GM21619 (cell line): Measurements from ENCODE around the gene ANXA4.
"Not testable (repeated sequence)": the region's sequence is repeated elsewhere in the genome, so short reads cannot be mapped to it uniquely, and the experiment has no call there.

Experiments used
- ATAC-seq: cut with Tn5 transposase; IDR thresholded peaks from one replicate; pipeline ENCODE4 v1.9.1; 2021; ENCODE audit not compliant: unreplicated experiment

Gene ANXA4

DNA sequence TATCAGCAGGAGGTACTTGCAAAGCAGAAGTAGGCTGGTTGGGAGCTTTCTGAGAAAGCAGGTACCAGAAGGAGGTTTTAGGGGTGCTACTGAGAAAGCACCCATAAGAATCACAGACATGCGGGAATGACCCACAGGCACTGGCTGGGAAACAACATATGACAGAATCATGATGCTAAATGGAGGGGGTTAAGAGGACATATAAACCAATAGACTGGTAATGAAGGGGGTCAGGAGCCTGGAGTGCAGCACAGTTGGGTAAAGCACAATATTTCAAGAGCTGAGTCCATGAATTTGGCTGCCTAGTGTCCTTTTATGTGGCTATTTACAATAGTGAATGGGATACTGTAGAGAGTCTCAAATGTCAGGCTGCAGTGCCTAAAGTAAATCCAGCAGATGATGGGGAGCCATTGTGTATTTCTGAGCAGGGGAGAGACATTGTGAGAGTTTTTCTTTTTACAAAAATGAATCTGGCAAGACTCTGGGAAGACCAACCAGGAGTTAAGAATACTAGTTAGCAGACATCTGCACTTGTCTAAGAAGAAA lies 59.9 kb downstream of the ANXA4 start:
- ATAC-seq, result no peak

DNA sequence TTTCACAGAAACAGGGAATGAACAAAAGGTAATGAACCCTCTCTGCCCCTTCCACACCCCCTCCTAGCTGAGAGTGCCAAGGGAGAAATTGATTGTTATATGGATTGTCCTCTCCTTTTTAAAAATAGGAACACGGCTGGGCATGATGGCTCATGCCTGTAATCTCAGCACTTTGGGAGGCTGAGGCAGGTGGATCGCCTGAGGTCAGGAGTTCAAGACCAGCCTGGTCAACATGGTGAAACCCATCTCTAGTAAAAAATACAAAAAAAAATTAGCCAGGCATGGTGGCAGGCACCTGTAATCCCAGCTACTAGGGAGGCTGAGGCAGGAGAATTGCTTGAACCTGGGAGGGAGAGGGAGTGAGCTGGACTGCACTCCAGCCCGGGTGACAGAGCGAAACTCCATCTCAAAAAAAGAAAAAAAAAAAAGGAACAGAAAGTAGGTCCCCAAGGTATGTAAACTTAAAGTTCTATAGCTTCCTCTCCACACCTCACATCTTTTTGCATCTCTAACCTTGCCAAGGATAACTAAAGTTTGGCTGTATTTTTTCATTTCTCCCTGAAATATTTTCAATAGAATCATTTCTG lies 60.9 kb downstream of the ANXA4 start:
- peak; percentile 62 for ATAC-seq

DNA sequence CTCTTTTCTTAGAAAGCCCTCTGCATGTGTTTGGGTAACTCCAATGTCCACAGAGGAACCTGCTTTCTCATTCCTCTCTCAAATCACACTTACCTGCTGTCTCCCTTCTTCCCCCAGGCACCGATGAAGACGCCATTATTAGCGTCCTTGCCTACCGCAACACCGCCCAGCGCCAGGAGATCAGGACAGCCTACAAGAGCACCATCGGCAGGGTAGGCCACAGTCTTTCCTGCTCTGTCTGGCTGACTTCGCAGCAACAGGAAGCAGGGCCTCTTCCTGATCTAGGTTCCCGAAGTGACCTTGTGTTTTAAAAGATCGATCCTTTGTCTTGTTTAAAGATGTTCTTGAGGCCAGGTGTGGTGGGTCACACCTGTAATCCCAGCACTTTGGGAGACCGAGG lies 62.5 kb downstream of the ANXA4 start:
- no peak for ATAC-seq

DNA sequence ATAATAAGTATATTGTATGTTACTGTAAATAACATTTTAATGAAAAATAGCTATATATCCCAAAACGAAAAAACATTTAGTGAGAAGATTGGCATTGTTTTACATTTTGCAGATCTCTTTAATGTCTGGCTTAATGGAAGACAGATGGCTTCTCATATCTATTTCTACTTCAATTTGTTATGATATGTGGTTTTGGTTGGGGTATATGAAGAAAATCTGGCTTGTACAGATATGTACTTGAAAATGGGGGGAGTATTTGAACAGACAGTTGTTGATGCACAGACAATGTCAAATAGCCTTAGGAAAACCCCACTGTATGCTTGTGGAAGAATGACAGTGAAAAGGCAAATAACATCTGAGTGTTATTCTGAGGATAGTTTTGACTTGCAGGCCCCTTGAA lies 64.0 kb downstream of the ANXA4 start:
- ATAC-seq, result no peak

DNA sequence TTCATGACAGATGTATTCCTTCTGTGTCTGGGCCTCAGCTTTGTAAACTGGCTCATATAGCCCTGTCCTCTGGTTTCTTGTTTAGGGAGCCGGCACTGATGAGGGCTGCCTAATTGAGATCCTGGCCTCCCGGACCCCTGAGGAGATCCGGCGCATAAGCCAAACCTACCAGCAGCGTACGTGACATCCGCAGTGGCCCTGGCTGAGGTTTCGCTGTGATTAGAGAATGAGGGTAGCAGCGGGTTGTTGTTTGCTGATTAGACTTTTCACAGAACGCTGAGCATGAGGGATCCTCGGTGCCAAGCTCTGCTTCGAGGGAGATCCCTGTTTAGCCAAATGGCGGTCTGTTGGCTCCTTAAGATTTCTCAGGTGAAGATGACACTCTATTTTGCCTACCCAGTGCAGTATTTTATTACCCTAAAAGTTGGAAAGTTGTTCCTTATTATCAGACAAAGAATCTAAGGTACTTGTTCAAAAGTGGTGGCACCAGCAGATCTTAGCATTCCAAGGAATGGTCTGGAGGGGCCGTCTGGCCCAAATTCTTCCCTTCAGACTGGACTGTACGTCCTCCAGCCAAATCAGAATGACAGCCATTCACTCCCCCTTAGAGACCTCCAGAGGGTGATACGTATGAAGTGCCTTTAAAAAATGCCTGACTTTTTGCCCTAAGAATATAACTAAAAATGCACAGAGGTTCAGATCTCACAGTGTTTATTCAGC lies 66.0 kb downstream of the ANXA4 start:
- ATAC-seq, result no peak

DNA sequence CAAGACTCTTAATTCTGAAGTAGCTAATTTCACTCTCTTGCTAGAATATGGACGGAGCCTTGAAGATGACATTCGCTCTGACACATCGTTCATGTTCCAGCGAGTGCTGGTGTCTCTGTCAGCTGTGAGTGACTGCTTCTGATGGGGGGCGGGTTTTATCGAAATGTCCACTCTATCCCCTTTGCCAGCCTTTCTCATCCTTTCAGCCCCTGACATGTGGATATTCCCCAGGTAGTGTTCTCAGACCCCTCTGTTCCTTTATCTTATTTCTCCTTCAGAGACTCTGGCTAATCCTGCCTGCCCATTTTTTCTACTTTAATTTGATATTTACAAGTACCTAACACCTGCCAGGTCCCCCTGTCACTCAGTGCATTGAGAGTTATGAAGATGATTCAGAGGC lies 68.6 kb downstream of the ANXA4 start:
- no peak for ATAC-seq

DNA sequence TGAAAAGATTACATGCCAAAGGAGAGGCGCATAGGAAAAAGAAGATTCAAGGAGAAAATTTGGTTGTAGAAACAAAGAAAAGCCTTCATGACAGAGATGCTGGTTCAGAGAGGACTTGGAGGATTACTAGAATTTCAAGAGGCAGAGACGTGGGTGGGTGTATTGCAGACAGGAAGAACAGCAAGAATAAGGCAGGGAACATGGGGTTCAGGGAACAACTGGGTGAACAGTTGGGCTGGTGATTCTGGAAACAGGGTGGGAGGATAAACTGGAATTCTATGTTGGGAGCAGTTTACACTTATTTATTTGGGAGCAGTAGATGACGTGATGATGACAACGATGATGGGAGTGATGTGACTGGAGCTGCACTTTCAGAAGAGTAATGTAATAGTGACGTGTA lies 69.1 kb downstream of the ANXA4 start:
- no peak for ATAC-seq

DNA sequence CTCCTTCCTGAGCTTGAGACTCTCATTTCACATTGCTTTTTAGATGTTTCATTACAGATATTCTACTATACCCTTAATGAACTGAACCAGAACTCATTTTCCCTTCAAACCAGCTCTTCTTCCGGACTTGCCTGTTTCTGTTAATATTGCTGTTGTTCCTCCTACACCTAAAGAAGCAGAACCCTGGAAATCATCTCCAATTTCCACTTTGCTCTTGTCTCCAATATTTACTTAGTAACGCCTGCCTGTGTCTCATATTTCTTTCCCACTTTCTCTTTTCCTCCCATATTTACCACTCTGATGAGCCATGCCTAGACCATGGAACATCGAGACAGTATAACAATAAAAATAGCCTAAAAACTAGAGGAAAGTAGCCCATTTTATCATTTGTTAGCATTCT lies 69.7 kb downstream of the ANXA4 start:
- ATAC-seq, result no peak

DNA sequence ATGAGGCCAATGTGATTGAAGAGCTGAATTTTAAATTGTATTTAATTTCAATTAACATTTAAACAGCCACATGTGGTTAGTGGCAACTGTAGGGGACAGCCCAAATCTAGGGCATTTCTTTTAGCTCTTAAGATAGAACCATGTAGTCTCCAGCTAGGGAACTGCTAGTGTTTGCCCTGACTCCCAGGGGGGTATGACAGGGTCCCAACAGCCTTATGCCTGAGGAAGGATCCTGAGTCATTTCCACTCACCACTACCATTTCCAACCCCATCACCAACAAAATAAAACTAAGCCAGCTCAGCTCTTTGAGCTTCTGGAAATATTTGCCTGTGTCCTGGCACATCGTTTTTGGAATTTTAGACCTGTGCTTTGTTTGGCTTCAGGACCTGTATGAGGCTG lies 73.8 kb downstream of the ANXA4 start:
- ATAC-seq, result no peak

DNA sequence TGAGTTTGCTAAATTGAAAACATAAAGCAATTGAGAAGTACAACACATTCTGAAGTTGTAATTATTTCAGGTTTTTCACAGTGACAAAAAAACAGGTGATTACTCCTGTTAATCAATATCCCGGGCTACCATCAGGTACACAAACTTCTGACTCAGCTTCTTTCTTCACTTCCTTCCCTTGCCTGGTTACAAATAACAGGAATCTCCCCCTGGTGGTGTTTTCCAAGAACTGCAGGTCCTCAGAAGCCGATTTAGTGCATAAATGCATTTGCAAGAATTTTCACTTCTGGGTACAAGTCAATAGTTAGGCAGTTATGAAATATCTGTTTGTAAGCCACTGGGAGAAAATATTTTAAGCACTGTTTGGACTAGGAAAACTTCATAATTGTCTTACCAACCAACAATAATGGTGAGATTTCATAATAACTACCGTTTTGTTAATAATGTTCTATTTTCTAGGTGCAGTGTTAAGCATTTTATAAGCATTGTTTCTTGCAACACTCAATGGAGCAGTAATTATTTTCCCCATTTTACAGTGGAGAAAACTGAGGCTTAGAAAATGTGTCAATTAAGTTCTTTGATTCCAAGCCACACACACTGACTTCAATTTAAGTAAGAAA lies 75.1 kb downstream of the ANXA4 start:
- ATAC-seq, result peak; percentile 67

DNA sequence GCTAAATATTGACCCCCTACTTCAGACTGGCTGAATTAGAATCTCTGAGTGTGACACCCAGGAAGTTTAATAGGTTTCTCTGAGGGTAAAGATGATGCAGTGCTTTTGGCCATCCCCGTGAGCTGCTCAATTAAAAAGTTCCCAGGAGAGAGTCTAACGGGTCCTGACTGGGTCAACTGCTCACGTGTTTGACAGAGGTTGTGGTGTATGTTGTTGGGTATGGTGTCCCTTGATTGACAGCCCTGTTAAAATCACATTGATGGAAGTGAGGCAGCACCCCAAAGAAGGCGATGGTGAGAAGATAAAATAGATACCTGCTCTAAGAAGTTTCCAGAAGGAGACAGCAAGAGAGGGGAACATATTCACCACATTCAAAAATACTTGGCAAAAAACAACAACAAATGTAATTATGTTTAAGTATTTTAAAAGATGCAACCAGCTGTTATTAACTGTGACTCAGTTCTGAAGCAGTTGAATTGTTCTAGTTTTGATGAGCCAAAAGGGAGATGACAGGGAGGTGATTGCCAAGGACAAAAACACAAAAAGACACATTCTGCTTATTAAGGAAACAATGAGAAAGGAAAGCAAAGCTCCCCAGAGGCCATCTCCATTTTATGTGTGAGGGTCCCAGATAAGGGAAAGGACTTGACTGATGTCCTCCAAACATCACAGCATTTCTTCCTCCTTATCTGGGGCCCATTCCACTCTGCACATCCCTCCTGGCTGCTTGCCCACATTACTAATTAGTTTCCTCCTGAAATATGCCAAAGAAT lies 76.0 kb downstream of the ANXA4 start:
- ATAC-seq, result no peak

DNA sequence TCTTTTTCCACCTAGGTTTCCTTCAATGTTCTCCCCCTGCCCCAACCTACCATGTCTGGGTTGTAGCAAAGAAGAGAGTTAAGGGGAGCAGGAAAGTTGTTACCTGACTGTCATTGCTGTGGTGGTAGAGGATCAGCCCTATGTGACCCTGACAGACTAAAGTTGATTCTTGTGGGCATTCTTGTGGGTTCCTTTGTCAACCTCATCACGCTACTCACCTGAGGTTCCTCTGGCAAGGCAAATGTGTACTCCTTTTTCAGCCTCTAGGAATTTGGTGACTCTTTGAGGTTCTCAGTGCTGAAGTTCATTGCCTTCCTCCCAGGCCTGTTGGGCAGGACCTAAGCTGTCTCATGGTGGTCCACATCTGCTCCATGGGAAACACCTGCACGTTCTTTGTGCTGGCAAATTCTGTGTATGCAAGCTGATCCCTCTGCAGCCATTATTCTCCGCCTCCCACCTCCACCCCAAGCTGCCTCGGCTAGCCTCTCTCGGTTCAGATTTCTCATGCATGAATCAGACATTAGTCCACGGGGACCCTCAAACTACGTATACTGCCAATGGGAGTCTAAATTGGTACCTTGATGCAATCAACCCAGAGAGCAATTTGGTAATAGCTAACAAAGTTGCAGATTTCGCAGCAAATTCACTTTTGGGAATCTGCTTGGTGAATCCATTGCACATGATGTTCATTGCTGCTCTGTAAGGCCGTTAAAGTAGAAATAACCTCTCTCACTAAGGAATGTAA lies 86.0 kb downstream of the ANXA4 start:
- no peak for ATAC-seq

DNA sequence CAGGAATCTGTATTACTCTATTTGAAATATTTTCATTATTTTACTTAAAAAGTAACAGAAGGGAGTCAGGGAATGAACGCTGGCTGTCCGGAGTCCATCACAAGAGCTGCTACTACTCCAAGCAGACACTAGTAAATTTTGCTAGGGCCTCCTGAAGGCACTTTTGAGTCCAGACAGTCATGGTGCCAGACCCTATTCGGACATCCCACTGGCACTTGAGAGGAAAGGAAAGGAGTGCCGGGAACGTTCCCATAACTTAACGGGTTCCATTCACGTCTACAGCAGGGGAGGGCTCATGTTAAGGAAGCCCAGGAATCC lies 87.0 kb downstream of the ANXA4 start:
- peak; percentile 3 for ATAC-seq

DNA sequence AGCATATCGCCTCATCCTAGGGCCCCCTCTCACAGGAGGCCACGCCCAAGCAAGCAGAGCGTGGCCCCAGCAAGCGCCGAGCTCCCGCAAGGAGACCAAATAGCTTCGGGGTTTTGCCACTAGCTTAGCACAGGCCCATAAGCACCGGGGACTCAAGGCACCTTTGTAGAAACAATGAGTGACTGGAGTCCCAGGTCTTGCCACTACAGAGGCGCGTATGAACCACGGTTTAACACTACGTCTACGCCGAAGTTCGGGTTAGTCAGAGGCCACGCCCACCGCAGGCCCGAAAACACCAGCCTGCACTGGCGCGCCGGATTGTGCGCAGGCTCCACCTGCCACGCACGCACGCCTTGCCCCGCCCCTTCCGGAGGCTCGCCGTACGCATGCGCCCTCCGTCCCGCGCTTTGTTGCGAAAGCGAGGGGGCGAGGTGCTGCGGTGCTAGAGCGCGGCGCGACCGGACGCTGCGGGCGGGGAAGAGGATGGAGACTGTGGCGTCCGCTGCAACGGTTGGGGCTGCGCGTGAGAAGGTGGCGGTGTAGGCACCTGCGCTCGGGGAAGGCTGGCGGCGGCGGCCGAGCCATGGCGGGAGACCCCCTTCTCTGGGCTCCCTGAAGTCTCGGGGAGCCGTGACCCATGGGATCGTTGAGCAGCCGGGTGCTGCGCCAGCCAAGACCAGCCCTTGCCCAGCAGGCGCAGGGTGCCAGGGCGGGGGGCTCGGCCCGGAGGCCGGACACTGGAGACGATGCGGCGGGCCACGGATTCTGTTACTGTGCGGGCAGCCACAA lies 87.5 kb downstream of the ANXA4 start, which contains the start of gene GMCL1:
TSS of gene GMCL1 (plus strand) at position 405 of the 789 bp plus-strand sequence. CDS start at position 638, 233 bp downstream.
- peak; percentile 85 for ATAC-seq

DNA sequence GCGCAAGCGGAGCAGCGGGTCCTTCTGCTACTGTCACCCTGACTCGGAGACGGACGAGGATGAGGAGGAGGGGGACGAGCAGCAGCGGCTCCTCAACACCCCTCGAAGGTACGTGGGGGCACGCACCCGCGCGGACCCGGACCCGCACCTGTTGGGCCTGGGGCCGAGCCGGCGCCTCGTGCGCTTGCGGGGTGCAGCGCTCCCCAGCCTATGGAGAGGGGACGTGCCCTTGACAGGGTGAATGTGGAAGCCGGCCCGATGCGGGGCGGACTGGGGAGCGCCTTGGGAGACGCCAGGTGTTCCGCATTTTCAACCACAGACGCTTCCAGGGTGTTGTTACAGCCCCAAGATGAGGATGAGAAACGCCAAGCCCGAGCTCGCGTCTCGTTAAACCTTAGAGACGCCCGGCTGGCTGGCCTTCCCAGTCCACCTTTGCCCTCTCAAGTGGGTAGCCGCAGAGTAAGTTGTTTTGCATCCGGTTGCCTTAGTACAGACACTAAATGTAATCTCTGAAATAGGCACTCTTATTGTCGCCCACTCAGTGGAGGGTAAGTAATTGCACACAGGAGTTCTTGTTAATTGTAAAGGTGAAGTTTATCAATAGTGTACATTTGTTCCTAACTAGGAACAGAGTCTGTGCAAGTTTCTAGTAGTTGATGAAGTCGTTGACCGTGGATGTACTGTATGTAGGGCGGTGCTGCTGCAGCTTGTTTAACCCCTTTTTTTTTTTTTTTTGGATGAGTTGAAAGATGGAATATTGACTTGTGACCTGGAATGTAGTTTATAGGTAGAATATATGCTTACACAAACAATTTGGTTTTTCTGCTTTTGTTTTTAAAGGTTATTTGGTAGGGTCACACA lies 88.3 kb downstream of the ANXA4 start:
- peak; percentile 25 for ATAC-seq

DNA sequence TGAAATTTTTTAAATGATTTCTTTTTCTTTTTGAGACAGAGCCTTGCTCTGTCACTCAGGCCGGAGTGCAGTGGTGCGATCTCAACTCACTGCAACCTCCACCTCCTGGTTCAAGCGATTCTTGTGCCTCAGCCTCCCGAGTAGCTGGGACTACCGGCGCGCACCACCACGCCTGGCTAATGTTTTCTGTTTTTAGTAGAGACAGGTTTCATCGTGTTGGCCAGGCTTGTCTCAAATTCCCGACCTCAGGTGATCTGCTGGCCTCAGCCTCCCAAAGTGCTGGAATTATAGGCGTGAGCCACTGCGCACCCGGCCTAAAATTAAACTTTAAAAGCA lies 88.9 kb downstream of the ANXA4 start:
- not testable (repeated sequence) for ATAC-seq

DNA sequence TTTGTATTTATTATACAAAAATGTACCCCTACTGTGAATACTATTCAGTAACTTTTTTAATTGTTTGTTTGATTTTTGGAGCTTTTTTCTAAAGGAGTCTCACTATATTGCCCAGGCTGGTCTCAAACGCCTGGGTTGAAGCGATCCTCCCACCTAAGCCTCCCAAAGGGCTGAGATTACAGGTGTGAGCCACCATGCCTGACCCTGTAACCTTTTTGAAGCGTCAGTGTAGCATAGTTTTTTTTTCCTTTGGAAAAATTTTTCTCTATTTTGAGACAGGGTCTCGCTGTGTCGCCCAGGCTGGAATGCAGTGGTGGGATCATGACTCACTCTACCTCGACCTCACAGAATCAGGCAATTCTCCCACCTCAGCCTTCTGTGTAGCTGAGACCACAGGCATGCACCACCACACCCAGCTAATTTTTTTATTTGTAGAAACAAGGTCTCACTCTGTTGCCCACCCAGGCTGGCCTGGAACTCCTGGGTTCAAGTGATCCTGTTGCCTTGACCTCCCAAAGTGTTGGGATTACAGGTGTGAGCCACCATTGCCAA lies 89.5 kb downstream of the ANXA4 start:
- ATAC-seq, result no peak

DNA sequence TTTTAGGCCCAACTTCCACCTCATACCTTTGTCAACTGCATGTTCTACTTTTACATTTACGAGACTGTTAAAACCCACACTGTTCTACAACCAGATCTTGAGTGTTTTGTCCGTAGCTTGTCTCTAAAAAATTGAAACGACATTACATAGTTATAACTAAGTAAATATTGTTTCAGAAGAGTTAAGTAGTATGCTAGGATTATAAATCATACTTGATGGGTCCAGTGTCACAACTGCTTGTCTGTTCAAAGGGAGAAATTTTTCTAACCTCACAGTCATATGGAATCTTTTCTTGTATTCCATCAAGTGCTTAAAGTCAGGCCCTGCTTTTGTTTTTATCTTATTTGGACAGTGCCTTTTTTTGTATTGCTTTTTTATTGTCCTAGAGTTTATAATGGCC lies 91.8 kb downstream of the ANXA4 start:
- ATAC-seq, result no peak

DNA sequence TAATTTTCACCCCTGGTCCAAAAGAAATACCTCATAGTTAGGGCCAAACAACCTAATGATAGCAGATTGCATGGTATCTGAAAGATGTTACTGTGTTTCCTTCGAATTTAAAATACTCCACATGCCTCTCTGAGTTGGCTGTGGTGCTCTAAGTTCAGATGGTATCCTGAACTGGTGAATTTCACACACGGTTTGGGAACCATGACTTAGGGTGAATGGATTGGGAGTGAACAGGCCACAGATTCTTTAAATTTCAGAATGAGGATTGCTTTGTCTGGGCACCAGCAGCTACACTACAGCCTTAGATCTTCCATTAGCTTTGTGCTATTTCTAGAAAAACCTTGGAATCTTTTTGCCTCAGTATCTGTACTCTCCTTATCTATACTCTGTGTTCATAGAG lies 93.7 kb downstream of the ANXA4 start:
- no peak for ATAC-seq
